ENCODE data around the gene NFAT5. TPM values are rescaled to one million over a fixed set of nuclear protein-coding genes. Genes with fewer than 3 reads are reported as not detected.
"Not testable (repeated sequence)": the region's sequence is repeated elsewhere in the genome, so short reads cannot be mapped to it uniquely, and the experiment has no call there.

The NFAT5 gene
- total RNA-seq, 2 donors from 2014 or later: 77.3 to 98.6 TPM

GRCh38 chr16:69555867-69556266, 9.9 kb upstream of the NFAT5 start:
- DNase-seq (ENCODE audit: low spot score) (no peak), ATAC-seq (ENCODE audit: insufficient number of reproducible peaks, low FRiP score, low read depth) (no peak)
- Histone ChIP-seq H3K4me1 (ENCODE audit: control insufficient read depth in 1 of 2, low read depth in 2 of 2) (no peaks in the 10 kb centered on the region), H3K4me3 (no peak overlapping the region), H3K27me3 (replicated peaks; ENCODE audit: insufficient read depth) (no peaks in the 10 kb centered on the region), H3K36me3 (no peaks in the 10 kb centered on the region), H3K27ac (no peak overlapping the region), H3K9me3 (no peaks in the 10 kb centered on the region)
- no peak for TF ChIP-seq CTCF (IDR thresholded peaks at IDR 0.05)

- peaks cover 0 to 1% of the 10 kb centered on the region in 2 donors for H3K4me1 ChIP-seq (ENCODE audit: control insufficient read depth in 1 of 2, low read depth in 2 of 2)
- TF ChIP-seq CTCF (IDR thresholded peaks at IDR 0.05): no peak
- no peaks in the 10 kb centered on the region for H3K36me3 ChIP-seq
- ATAC-seq (ENCODE audit: insufficient number of reproducible peaks, low FRiP score, low read depth) (no peak), DNase-seq (ENCODE audit: low spot score) (no peak)
- H3K4me3 ChIP-seq: no peak overlapping the region
- no peaks in the 10 kb centered on the region for H3K27me3 ChIP-seq (replicated peaks; ENCODE audit: insufficient read depth)
- H3K9me3 ChIP-seq: no peaks in the 10 kb centered on the region
- H3K27ac ChIP-seq: no peak overlapping the region
Measured at GRCh38 chr16:69559164-69559563, 6.6 kb upstream of the NFAT5 start.

GRCh38 chr16:69561367-69561766, 4.4 kb upstream of the NFAT5 start:
- not testable (repeated sequence) for H3K4me1 ChIP-seq (ENCODE audit: control insufficient read depth in 1 of 2, low read depth in 2 of 2); H3K27ac ChIP-seq; H3K27me3 ChIP-seq (replicated peaks; ENCODE audit: insufficient read depth); H3K9me3 ChIP-seq; ATAC-seq (ENCODE audit: insufficient number of reproducible peaks, low FRiP score, low read depth); H3K36me3 ChIP-seq; DNase-seq (ENCODE audit: low spot score); H3K4me3 ChIP-seq

- ATAC-seq (ENCODE audit: insufficient number of reproducible peaks, low FRiP score, low read depth): no peak
- H3K27me3 ChIP-seq (replicated peaks; ENCODE audit: insufficient read depth): no peaks in the 10 kb centered on the region
Measured at GRCh38 chr16:69561901-69562300, 3.9 kb upstream of the NFAT5 start.

GRCh38 chr16:69562813-69563212, 3.0 kb upstream of the NFAT5 start:
- no peaks in the 10 kb centered on the region for H3K36me3 ChIP-seq
- no peak for TF ChIP-seq CTCF (IDR thresholded peaks at IDR 0.05)
- ATAC-seq (ENCODE audit: insufficient number of reproducible peaks, low FRiP score, low read depth): no peak
- H3K4me1 ChIP-seq (ENCODE audit: control insufficient read depth in 1 of 2, low read depth in 2 of 2): peaks cover 5 to 12% of the 10 kb centered on the region in 2 donors
- H3K9me3 ChIP-seq: no peaks in the 10 kb centered on the region
- no peak overlapping the region for H3K27ac ChIP-seq
- no peak overlapping the region for H3K4me3 ChIP-seq
- H3K27me3 ChIP-seq (replicated peaks; ENCODE audit: insufficient read depth): no peaks in the 10 kb centered on the region
- DNase-seq (ENCODE audit: low spot score): no peak

More at GRCh38 chr16:69561901-69562300, 3.9 kb upstream of the NFAT5 start:
- Histone ChIP-seq H3K4me1 (ENCODE audit: control insufficient read depth in 1 of 2, low read depth in 2 of 2) (peaks cover 0 to 5% of the 10 kb centered on the region in 2 donors), H3K36me3 (no peaks in the 10 kb centered on the region), H3K9me3 (no peaks in the 10 kb centered on the region), H3K27ac (no peak overlapping the region), H3K4me3 (no peak overlapping the region)
- no peak for TF ChIP-seq CTCF (IDR thresholded peaks at IDR 0.05)
- DNase-seq (ENCODE audit: low spot score): no peak

All from thoracic aorta (tissue), 2 donors.